Activated naive CD8-positive, alpha-beta T cell treated with anti-CD3 and anti-CD28 coated beads for 36 hours (primary cell): ENCODE data around the gene CCR5. TPM values are rescaled to one million over a fixed set of nuclear protein-coding genes. Genes with fewer than 3 reads are reported as not detected.

Source experiments
- DNase-seq: peaks from one replicate; pipeline ENCODE4 v3.0.0; 2021
- H3K27ac Mint-ChIP-seq: one replicate; pipeline ENCODE4 v1.8.0; 2022; ENCODE audit warnings: mild to moderate bottlenecking, moderate library complexity, mixed read lengths
- H3K27me3 Mint-ChIP-seq: one replicate; pipeline ENCODE4 v1.8.0; 2022; ENCODE audit warnings: mild to moderate bottlenecking, mixed read lengths
- H3K36me3 Mint-ChIP-seq: one replicate; pipeline ENCODE4 v1.8.0; 2021; ENCODE audit warnings: mild to moderate bottlenecking, mixed read lengths
- H3K4me1 Mint-ChIP-seq: one replicate; pipeline ENCODE4 v1.8.0; 2021; ENCODE audit warnings: mixed read lengths
- H3K4me3 Mint-ChIP-seq: one replicate; pipeline ENCODE4 v1.8.0; 2022; ENCODE audit warnings: mild to moderate bottlenecking, moderate library complexity, mixed read lengths
- H3K9me3 Mint-ChIP-seq: one replicate; pipeline ENCODE4 v1.8.0; 2022; ENCODE audit warnings: mixed read lengths
- total RNA-seq, 2 experiments: library from RNA; stranded (reverse); gene quantifications; one replicate each; pipeline ENCODE4 v1.2.3, GENCODE V29; 2021

CCR5 gene
- total RNA-seq, 2 experiments from 2014 or later, result 0.08 to 0.21 TPM

DNA sequence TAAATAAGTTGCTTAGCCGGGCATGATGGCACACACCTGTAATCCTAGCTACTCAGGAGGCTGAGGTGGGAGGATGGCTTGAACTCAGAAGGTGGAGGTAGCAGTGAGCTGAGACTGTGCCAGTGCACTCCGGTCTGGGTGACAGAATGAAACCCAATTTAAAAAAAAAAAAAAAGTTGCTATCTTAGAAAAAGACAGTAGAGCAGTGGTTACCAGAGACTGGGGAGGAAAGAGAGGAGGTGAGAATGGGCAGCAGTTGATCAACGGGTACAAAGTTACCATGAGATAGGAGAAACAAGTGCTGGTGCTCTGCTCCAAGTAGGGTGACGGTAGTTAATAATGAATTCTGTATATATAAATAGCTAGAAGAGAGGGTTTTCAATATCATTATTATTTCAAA is 17.7 kb upstream of the CCR5 start:
- Mint-ChIP-seq H3K4me1 (peaks cover 48% of the 10 kb centered on the region), H3K27ac (no peak overlapping the region), H3K4me3 (no peak overlapping the region), H3K27me3 (peaks cover 25% of the 10 kb centered on the region), H3K9me3 (no peaks in the 10 kb centered on the region), H3K36me3 (no peaks in the 10 kb centered on the region)
- DNase-seq, result no peak

DNA sequence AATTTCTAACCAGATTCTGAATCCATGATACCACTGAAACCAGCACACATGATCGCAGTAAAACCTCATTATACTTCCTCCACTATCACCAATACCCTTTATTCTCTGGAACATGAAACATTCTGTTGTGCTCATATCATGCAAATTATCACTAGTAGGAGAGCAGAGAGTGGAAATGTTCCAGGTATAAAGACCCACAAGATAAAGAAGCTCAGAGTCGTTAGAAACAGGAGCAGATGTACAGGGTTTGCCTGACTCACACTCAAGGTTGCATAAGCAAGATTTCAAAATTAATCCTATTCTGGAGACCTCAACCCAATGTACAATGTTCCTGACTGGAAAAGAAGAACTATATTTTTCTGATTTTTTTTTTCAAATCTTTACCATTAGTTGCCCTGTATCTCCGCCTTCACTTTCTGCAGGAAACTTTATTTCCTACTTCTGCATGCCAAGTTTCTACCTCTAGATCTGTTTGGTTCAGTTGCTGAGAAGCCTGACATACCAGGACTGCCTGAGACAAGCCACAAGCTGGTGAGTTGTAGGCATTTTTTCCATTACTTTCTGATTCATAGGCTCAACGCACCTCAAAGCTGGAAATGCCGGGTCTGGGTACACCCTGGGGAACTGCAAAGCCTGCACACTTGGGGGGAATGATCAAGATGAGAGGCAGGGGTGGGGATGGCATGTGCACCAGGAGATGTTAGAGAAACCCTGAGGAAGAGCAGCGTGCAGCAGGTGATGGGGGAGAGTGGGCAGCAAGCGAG is 16.9 kb upstream of the CCR5 start, which contains the start of gene CCR2:
TSS of gene CCR2 (plus strand) at position 465 of the 764 bp plus-strand sequence. CDS start 3,417 bp downstream, outside the sequence.
- no peaks in the 10 kb centered on the region for H3K9me3 Mint-ChIP-seq
- H3K27me3 Mint-ChIP-seq, result peaks cover 27% of the 10 kb centered on the region
- H3K4me1 Mint-ChIP-seq, result peaks cover 46% of the 10 kb centered on the region
- H3K4me3 Mint-ChIP-seq, result peak within 1 kb of the TSS; percentile 8
- H3K27ac Mint-ChIP-seq, result peak within 1 kb of the TSS; percentile 68
- DNase-seq, result peak; percentile 30
- no peaks in the 10 kb centered on the region for H3K36me3 Mint-ChIP-seq

DNA sequence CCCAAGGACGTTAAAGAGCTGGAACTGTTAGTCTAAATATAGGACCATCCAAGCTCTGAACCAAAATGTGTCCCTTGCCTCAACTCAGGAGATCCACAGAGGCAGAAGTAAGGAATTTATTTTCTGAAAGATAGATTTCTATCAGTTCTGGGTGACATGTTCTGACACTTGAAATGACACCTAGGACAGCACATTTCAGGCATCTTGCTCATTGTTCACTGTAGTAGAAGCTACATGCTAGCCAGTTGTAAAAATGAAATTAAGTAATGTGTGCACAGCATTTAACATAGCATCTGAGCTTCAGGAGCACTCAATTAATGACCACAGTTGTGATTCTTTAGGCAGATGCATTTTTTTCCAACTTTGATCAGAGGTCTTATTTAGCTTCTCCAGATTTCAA is 16.3 kb upstream of the CCR5 start:
- Mint-ChIP-seq H3K4me1 (peaks cover 39% of the 10 kb centered on the region), H3K27me3 (peaks cover 29% of the 10 kb centered on the region)

DNA sequence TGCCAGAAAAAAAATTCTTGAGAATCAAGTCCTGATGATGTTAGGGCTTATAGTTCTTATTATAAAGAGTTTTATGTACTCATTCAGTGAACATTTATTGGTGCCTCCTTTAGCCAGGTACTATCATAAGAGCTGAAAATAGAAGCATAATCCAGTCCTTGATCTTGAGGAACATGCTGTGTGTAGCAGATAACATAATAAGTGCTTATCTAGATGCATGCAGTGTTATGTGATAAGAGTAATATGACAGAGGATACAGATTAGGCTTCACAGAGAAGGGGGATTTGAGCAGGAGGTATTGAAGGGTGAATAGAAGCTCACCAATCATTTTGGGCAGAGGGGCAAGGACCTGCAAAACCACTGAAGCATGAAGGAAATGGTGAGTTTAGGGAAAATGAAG is 15.8 kb upstream of the CCR5 start:
- no peak for DNase-seq
- H3K27ac Mint-ChIP-seq, result no peak overlapping the region
- H3K4me3 Mint-ChIP-seq, result no peak overlapping the region
- peaks cover 29% of the 10 kb centered on the region for H3K27me3 Mint-ChIP-seq
- H3K36me3 Mint-ChIP-seq, result no peaks in the 10 kb centered on the region
- H3K9me3 Mint-ChIP-seq, result no peaks in the 10 kb centered on the region
- peaks cover 38% of the 10 kb centered on the region for H3K4me1 Mint-ChIP-seq

More for the DNA sequence above, 16.3 kb upstream of the CCR5 start:
- Mint-ChIP-seq H3K27ac (peak overlapping the region; percentile 68), H3K36me3 (no peaks in the 10 kb centered on the region), H3K9me3 (no peaks in the 10 kb centered on the region), H3K4me3 (no peak overlapping the region)
- DNase-seq, result no peak

DNA sequence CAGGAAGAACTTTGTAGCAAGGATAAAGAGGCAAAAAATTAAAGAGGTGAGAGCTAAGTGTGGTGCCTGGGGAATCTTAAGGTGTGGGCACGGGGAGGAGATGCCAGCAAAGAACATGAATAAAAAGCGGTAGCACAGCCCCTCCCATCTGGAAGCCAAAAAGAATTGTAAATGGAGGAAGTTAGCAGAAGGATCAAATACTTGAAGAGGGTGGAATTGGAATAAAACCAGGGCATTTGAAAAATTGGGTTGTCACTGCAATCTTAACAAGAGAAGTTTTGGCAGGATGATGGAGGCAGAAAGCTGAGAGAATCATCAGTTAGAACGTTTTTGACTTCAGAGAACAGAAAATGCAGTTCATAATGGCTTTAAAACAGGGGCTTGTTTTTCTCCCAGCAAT is 14.5 kb upstream of the CCR5 start:
- Mint-ChIP-seq H3K36me3 (no peaks in the 10 kb centered on the region), H3K27me3 (peaks cover 29% of the 10 kb centered on the region), H3K27ac (no peak overlapping the region), H3K4me1 (peaks cover 32% of the 10 kb centered on the region), H3K9me3 (no peaks in the 10 kb centered on the region), H3K4me3 (no peak overlapping the region)
- no peak for DNase-seq

DNA sequence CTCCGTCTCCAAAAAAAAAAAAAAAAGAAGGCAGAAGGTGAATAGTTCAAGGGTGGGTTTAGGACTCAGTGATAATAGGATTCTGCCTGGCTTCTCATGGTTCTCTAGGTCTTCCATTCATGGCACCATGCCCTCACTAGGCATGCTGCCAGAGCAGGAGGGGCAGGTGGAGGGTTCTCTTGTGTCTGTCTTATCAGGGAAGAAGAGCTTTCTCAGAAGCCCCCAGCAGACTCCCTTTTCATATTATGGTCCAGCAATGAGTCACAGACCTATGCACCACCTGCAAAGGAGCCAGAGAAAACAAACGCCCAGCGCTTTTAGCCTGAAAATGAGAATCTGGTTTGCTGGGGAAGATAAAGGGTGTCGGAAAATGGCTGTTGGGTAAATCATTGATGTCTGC is 13.8 kb upstream of the CCR5 start:
- no peak for DNase-seq
- Mint-ChIP-seq H3K9me3 (no peaks in the 10 kb centered on the region), H3K36me3 (no peaks in the 10 kb centered on the region), H3K4me3 (no peak overlapping the region), H3K4me1 (peaks cover 32% of the 10 kb centered on the region), H3K27me3 (peaks cover 24% of the 10 kb centered on the region), H3K27ac (no peak overlapping the region)

DNA sequence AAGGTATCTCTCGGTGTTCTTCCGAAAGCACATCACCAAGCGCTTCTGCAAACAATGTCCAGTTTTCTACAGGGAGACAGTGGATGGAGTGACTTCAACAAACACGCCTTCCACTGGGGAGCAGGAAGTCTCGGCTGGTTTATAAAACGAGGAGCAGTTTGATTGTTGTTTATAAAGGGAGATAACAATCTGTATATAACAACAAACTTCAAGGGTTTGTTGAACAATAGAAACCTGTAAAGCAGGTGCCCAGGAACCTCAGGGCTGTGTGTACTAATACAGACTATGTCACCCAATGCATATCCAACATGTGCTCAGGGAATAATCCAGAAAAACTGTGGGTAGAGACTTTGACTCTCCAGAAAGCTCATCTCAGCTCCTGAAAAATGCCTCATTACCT is 12.3 kb upstream of the CCR5 start:
- no peak overlapping the region for H3K27ac Mint-ChIP-seq
- H3K36me3 Mint-ChIP-seq, result no peaks in the 10 kb centered on the region
- H3K27me3 Mint-ChIP-seq, result peaks cover 24% of the 10 kb centered on the region
- H3K9me3 Mint-ChIP-seq, result no peaks in the 10 kb centered on the region
- peaks cover 19% of the 10 kb centered on the region for H3K4me1 Mint-ChIP-seq
- no peak for DNase-seq
- no peak overlapping the region for H3K4me3 Mint-ChIP-seq

DNA sequence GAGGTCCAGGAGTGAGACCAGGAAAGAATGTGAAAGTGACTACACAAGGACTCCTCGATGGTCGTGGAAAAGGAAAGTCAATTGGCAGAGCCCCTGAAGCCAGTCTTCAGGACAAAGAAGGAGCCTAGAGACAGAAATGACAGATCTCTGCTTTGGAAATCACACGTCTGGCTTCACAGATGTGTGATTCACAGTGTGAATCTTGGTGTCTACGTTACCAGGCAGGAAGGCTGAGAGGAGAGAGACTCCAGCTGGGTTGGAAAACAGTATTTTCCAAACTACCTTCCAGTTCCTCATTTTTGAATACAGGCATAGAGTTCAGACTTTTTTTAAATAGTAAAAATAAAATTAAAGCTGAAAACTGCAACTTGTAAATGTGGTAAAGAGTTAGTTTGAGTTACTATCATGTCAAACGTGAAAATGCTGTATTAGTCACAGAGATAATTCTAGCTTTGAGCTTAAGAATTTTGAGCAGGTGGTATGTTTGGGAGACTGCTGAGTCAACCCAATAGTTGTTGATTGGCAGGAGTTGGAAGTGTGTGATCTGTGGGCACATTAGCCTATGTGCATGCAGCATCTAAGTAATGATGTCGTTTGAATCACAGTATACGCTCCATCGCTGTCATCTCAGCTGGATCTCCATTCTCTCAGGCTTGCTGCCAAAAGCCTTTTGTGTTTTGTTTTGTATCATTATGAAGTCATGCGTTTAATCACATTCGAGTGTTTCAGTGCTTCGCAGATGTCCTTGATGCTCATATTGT is 10.8 kb upstream of the CCR5 start:
- Mint-ChIP-seq H3K27me3 (peaks cover 24% of the 10 kb centered on the region), H3K27ac (no peak overlapping the region), H3K9me3 (no peaks in the 10 kb centered on the region), H3K4me1 (peaks cover 5% of the 10 kb centered on the region), H3K36me3 (no peaks in the 10 kb centered on the region), H3K4me3 (no peak overlapping the region)
- DNase-seq, result no peak

DNA sequence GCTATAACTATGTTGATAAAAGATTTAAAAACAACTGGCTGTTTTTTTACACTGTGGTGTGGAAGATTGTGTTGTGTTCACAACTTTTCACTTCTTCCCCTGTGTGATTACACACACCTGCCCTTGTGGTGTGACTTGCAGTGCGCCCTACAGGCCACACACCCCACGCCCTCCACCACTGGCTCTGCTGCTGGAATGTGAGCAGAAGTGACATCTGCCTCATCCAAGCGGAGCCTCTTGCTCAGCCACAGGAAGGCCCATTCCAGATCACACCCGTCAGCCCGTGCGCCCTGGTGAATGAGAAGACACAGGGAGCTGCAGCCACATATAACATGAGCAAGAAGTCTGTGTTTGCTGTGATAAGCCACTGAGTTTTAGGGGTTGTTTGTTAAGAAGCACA is 9.8 kb upstream of the CCR5 start:
- H3K9me3 Mint-ChIP-seq, result no peaks in the 10 kb centered on the region
- no peak for DNase-seq
- no peak overlapping the region for H3K27ac Mint-ChIP-seq
- H3K27me3 Mint-ChIP-seq, result peaks cover 17% of the 10 kb centered on the region
- H3K36me3 Mint-ChIP-seq, result no peaks in the 10 kb centered on the region
- H3K4me1 Mint-ChIP-seq, result peaks cover 5% of the 10 kb centered on the region
- H3K4me3 Mint-ChIP-seq, result no peak overlapping the region

DNA sequence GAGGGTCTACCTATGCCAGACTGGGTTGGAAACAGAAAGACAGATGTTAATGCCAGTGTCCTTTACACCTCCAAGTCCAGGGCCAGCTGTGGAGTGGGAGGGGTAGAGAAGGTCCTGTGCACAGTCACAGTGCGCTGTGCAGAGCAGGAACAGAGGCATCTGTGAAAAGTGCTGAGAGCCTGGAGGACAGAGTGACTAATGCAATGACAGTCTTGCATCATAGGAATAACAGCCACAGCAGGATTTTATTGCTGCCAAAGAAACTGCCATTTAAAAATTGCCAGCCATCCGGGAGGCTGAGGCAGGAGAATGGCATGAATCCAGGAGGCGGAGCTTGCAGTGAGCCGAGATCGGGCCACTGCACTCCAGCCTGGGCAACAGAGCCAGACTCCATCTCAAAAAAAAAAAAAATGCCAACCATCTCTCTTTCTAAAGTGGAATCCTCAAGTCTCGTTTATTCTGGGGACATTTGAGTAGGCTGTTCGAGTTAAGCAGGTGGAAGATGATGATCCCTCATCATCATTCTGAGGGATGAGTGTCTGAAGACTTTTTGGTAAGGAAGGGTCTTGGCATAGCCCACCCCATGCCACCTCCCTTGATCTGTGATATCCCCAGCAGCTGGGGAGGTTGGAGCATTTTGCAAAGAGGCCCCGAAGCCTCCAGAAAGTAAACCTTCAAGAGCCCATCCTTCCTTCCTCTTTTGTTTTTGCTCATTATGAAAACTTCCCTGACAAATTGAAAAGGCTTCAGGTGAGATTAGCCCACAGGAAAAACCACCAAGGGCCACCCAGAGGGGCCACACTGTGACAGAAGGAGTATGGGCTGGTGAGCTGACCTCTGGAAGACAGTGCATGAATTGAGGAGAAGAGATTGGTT is 9.1 kb upstream of the CCR5 start:
- no peak overlapping the region for H3K27ac Mint-ChIP-seq
- DNase-seq, result no peak
- H3K4me3 Mint-ChIP-seq, result no peak overlapping the region
- H3K4me1 Mint-ChIP-seq, result peaks cover 5% of the 10 kb centered on the region
- H3K36me3 Mint-ChIP-seq, result no peaks in the 10 kb centered on the region
- H3K27me3 Mint-ChIP-seq, result peaks cover 11% of the 10 kb centered on the region
- no peaks in the 10 kb centered on the region for H3K9me3 Mint-ChIP-seq

DNA sequence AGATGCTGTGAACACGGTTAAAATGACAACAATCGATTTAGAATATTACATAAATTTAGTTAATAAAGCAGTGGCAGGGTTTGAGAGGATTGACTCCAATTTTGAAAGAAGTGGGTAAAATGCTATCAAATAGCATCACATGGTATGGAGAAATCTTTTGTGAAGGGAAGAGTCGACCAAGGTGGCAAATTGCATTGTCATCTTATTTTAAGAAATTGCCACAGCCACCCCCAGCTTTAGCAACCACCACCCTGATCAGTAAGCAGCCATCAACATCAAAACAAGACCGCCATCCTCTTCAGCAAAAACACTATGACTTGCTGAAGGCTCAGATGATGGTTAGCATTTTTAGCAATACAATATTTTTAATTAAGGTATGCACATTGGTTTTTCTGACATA is 5.7 kb upstream of the CCR5 start:
- DNase-seq, result no peak
- peaks cover 4% of the 10 kb centered on the region for H3K27me3 Mint-ChIP-seq
- no peak overlapping the region for H3K4me3 Mint-ChIP-seq
- no peak overlapping the region for H3K27ac Mint-ChIP-seq
- no peaks in the 10 kb centered on the region for H3K36me3 Mint-ChIP-seq
- H3K9me3 Mint-ChIP-seq, result no peaks in the 10 kb centered on the region
- H3K4me1 Mint-ChIP-seq, result peaks cover 15% of the 10 kb centered on the region

DNA sequence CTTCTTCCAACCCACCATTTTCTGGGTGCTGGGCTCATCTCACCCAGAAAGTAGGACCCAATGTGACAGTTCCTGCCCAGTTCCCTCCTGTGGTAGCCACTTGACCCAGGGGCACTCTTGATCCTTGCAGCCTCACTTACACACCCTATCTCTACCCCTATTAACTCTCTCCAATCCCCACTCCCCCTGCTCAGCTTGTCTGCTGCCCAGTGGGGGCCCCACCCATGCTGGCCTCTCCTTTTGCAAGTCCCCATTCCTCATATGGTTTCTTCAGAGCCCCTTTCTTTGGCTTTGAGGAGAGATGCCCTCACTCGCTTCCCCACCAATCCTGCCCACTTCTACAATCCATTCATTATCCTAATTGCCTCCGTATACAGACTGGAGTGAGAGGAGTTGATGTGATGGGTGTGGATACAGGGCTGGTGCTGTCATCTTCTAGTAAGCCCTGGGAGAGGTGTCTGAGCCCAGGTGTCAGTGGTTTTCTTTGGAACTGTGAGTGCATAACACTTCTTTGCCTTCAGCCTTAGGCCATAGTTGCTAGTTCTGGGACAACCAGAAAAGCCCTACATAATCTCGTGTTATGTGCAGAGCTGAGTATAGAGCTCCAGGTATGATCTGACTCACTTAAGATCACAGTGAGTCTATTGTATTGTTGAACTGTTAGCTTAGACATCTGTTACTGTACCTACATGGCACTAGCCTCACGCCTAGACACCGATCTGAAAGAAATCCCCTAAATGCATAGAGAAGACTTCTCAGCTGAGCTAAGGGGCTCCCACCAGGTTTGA is 4.8 kb upstream of the CCR5 start:
- Mint-ChIP-seq H3K27me3 (peaks cover 4% of the 10 kb centered on the region), H3K4me3 (no peak overlapping the region), H3K27ac (no peak overlapping the region), H3K36me3 (no peaks in the 10 kb centered on the region), H3K9me3 (no peaks in the 10 kb centered on the region), H3K4me1 (peaks cover 22% of the 10 kb centered on the region)
- no peak for DNase-seq

DNA sequence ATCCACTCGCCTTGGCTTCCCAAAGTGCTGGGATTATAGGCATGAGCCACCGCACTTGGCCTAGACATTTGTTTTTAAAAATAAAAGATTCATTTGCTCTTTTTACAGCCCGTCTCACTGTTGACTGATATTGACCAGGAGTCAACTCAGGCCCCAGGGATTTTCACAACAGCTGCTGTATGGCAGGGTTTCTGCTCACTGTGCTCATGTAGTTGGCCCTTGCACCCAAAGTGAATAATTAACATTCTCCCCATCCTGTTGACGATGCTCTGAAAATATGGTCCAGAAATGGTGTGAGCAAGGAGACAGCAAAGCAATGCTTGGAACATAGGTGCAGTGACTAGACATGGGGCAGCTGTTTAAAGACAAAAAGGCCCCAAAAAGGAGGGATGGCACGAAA is 2.9 kb upstream of the CCR5 start:
- Mint-ChIP-seq H3K36me3 (no peaks in the 10 kb centered on the region), H3K9me3 (no peaks in the 10 kb centered on the region), H3K27ac (no peak overlapping the region), H3K27me3 (peaks cover 7% of the 10 kb centered on the region), H3K4me3 (no peak overlapping the region), H3K4me1 (peaks cover 25% of the 10 kb centered on the region)
- DNase-seq, result no peak

DNA sequence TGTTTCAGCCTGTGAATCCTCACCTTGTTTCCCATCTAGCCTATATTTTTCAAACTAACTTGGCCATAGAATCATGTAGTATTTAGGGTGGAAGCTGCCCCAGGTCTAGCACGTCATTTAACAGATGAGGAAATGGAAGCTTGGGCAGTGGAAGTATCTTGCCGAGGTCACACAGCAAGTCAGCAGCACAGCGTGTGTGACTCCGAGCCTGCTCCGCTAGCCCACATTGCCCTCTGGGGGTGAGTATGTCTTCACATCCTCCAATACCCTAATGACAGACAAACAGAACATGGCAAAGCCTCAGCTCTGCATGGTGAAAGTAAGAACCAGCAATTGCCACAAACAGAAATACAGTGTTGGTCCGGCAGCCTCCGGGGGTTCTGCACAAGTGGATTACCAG is 2.2 kb upstream of the CCR5 start:
- Mint-ChIP-seq H3K9me3 (no peaks in the 10 kb centered on the region), H3K27me3 (peaks cover 7% of the 10 kb centered on the region), H3K36me3 (no peaks in the 10 kb centered on the region), H3K4me3 (no peak overlapping the region), H3K4me1 (peaks cover 25% of the 10 kb centered on the region), H3K27ac (no peak overlapping the region)
- peak; percentile 38 for DNase-seq
